Activated naive CD4-positive, alpha-beta T cell treated with anti-CD3 and anti-CD28 coated beads, Interleukin-2, amount 10 ng/mL, durations not matched to agents 7 days and 5 days (primary cell): ENCODE data around the gene UEVLD.

Source experiments
- CTCF ChIA-PET: fragments of 350-600 bp; sonication (Branson Sonifier 250); formaldehyde crosslinking; loops from one replicate; lab custom pipeline; 2021; ENCODE audit warnings: antibody characterized with exemption; lab: Charles Lee
- DNase-seq: peaks from one replicate; pipeline ENCODE4 v3.0.0-alpha.2; 2020
- H3K27ac Mint-ChIP-seq: one replicate; pipeline ENCODE4 v1.8.0; 2021; ENCODE audit warnings: mild to moderate bottlenecking, moderate library complexity, mixed read lengths
- H3K27me3 Mint-ChIP-seq: one replicate; pipeline ENCODE4 v1.8.0; 2021; ENCODE audit warnings: mild to moderate bottlenecking, mixed read lengths
- H3K36me3 Mint-ChIP-seq: one replicate; pipeline ENCODE4 v1.8.0; 2021; ENCODE audit warnings: mixed read lengths
- H3K4me1 Mint-ChIP-seq: one replicate; pipeline ENCODE4 v1.8.0; 2021; ENCODE audit warnings: mixed read lengths
- H3K4me3 Mint-ChIP-seq: one replicate; pipeline ENCODE4 v1.8.0; 2021; ENCODE audit warnings: mild to moderate bottlenecking, moderate library complexity, mixed read lengths
- H3K9me3 Mint-ChIP-seq: one replicate; pipeline ENCODE4 v1.8.0; 2021; ENCODE audit warnings: mixed read lengths

The UEVLD gene

GRCh38 chr11:18521122-18521521 lies 67.4 kb downstream of the UEVLD start:
- Mint-ChIP-seq H3K4me3 (no peak overlapping the region), H3K27me3 (no peaks in the 10 kb centered on the region), H3K4me1 (peaks cover 27% of the 10 kb centered on the region), H3K9me3 (no peaks in the 10 kb centered on the region), H3K36me3 (peaks cover 22% of the 10 kb centered on the region), H3K27ac (no peak overlapping the region)
- DNase-seq: no peak
- CTCF ChIA-PET: no interaction called here

GRCh38 chr11:18502352-18502751 lies 86.2 kb downstream of the UEVLD start:
- CTCF ChIA-PET: interaction anchor here (1.0 kb wide), 1 partner anchor 229 kb away, joined by 3 read pairs; no protein-coding TSS in a partner anchor
- DNase-seq: no peak
- Mint-ChIP-seq H3K36me3 (peaks cover 49% of the 10 kb centered on the region), H3K4me3 (no peak overlapping the region), H3K4me1 (no peaks in the 10 kb centered on the region), H3K9me3 (no peaks in the 10 kb centered on the region), H3K27me3 (no peaks in the 10 kb centered on the region), H3K27ac (no peak overlapping the region)

GRCh38 chr11:18501629-18502028 lies 86.9 kb downstream of the UEVLD start:
- H3K4me3 Mint-ChIP-seq: no peak overlapping the region
- no peaks in the 10 kb centered on the region for H3K27me3 Mint-ChIP-seq
- H3K36me3 Mint-ChIP-seq: peaks cover 46% of the 10 kb centered on the region
- no peak overlapping the region for H3K27ac Mint-ChIP-seq
- H3K9me3 Mint-ChIP-seq: no peaks in the 10 kb centered on the region
- DNase-seq: no peak
- CTCF ChIA-PET: interaction anchor here (1.0 kb wide), 1 partner anchor 229 kb away, joined by 3 read pairs; no protein-coding TSS in a partner anchor
- no peaks in the 10 kb centered on the region for H3K4me1 Mint-ChIP-seq

DNA sequence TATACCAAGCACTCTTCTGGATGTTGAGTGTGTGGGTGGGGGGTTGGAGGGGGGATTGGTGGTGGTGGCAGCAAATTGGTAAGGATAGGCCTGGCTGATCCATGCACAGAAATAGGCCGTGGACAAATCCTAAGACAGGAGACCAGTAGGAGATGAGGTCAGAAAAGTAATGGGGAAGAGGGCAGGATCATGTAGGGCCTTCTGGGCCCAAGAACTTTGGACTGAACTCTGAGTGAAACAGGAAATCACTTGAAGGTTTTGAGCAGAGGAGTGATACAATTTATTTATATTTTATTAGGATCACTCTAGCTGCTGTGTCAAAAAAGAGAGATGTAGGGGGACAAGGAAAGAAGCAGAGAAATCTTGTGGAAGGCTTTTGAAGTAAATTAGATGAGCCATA lies 90.5 kb downstream of the UEVLD start:
- H3K27me3 Mint-ChIP-seq: no peaks in the 10 kb centered on the region
- DNase-seq: no peak
- no peaks in the 10 kb centered on the region for H3K9me3 Mint-ChIP-seq
- H3K4me1 Mint-ChIP-seq: no peaks in the 10 kb centered on the region
- H3K27ac Mint-ChIP-seq: no peak overlapping the region
- H3K36me3 Mint-ChIP-seq: peaks cover 49% of the 10 kb centered on the region
- CTCF ChIA-PET: no interaction called here
- H3K4me3 Mint-ChIP-seq: no peak overlapping the region

GRCh38 chr11:18495703-18496102 lies 92.8 kb downstream of the UEVLD start:
- Mint-ChIP-seq H3K27ac (no peak overlapping the region), H3K27me3 (no peaks in the 10 kb centered on the region), H3K4me3 (no peak overlapping the region), H3K36me3 (peaks cover 30% of the 10 kb centered on the region), H3K4me1 (no peaks in the 10 kb centered on the region), H3K9me3 (no peaks in the 10 kb centered on the region)
- no peak for DNase-seq
- CTCF ChIA-PET: no interaction called here

DNA sequence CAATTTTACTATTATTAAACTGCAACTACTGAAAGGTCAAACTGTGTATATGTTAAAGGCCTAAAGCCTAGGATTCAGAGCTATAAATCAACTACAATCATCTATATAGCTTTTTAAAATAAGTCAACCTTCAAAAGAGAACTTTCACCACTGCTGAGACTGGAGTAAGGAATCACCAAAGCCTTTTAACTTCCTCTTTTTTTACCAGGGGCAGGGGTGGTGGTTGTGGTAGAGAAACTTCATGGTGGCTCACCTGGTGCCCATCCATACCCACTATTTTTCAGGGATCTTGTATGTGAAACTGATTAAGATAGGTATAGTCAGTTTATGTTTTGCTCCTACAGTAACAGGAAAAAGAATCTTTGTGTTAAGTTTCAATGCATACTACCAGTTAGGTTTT lies 93.3 kb downstream of the UEVLD start:
- CTCF ChIA-PET: no interaction called here
- no peaks in the 10 kb centered on the region for H3K27me3 Mint-ChIP-seq
- no peaks in the 10 kb centered on the region for H3K4me1 Mint-ChIP-seq
- no peak overlapping the region for H3K27ac Mint-ChIP-seq
- DNase-seq: no peak
- H3K9me3 Mint-ChIP-seq: no peaks in the 10 kb centered on the region
- no peak overlapping the region for H3K4me3 Mint-ChIP-seq
- peaks cover 31% of the 10 kb centered on the region for H3K36me3 Mint-ChIP-seq

GRCh38 chr11:18493310-18493709 lies 95.2 kb downstream of the UEVLD start:
- H3K27ac Mint-ChIP-seq: no peak overlapping the region
- no peaks in the 10 kb centered on the region for H3K4me1 Mint-ChIP-seq
- CTCF ChIA-PET: interaction anchor here (0.7 to 1.2 kb wide), 2 partner anchors 11 to 229 kb away, joined by 4 read pairs; no protein-coding TSS in a partner anchor
- H3K36me3 Mint-ChIP-seq: peaks cover 34% of the 10 kb centered on the region
- H3K4me3 Mint-ChIP-seq: no peak overlapping the region
- H3K27me3 Mint-ChIP-seq: no peaks in the 10 kb centered on the region
- DNase-seq: no peak
- H3K9me3 Mint-ChIP-seq: no peaks in the 10 kb centered on the region

- Mint-ChIP-seq H3K27me3 (no peaks in the 10 kb centered on the region), H3K9me3 (no peaks in the 10 kb centered on the region), H3K4me3 (no peak overlapping the region), H3K36me3 (peaks cover 33% of the 10 kb centered on the region), H3K4me1 (no peaks in the 10 kb centered on the region), H3K27ac (no peak overlapping the region)
- no peak for DNase-seq
- CTCF ChIA-PET: no interaction called here
Measured at GRCh38 chr11:18492888-18493287, 95.6 kb downstream of the UEVLD start.

DNA sequence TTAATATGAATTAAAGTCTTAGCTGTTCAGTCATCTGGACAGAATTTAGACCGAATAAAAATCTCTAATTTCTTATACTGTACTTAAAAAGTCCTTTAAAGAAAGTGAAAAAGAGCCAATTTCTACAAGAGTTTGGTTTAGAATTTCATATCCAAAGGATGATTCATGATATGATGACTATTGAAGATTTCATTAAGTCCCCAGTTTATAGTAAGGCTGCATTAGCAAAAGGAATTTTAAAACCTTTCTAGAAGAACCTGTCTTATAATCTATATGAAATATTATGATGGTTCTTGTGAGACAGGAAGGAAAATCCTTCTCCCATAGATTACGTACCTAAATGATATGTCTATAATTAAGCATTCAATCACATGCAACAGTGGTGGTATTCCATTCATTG lies 96.6 kb downstream of the UEVLD start:
- CTCF ChIA-PET: interaction anchor here (1.5 kb wide), 1 partner anchor 32 kb away, joined by 4 read pairs; no protein-coding TSS in a partner anchor
- no peak overlapping the region for H3K27ac Mint-ChIP-seq
- H3K4me1 Mint-ChIP-seq: no peaks in the 10 kb centered on the region
- peaks cover 35% of the 10 kb centered on the region for H3K36me3 Mint-ChIP-seq
- DNase-seq: no peak
- no peak overlapping the region for H3K4me3 Mint-ChIP-seq
- H3K27me3 Mint-ChIP-seq: no peaks in the 10 kb centered on the region
- H3K9me3 Mint-ChIP-seq: no peaks in the 10 kb centered on the region

DNA sequence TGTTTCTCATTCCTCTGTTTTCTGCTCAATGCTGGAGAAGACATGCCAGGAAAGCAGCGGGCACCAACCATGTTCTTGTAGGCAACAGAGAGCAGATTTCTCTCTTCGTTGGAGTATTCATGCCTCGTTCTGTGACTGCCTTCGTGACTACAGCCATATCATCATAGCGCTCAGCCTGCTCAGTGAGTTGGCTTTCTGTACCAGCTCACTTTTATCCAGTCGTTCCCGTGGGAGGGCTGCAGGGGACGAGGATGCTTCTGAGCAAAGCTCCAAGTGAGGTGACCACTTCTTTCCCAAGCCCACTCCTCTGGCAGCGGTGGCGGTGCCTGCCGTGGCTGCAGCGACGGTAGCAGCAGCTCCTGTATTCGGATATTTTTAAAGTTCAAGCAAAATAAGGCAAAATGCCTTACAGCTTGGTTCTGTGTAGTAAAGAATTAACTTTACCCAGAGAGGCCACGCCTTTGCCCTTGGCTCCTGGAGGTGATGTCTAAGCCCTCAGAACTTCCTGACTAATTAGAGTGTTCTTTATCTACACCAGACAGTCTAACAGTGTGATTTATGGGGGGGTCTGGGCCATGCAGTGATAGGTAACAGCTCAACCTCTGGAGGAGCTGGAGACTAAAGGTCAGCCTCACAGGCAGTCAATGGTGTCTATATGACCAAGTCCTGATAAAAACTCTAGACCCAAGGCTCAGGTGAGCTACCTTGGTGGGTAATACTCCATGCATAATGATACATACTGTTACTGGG lies 97.6 kb downstream of the UEVLD start:
- Mint-ChIP-seq H3K27ac (no peak overlapping the region), H3K4me3 (no peak overlapping the region), H3K9me3 (no peaks in the 10 kb centered on the region), H3K4me1 (no peaks in the 10 kb centered on the region), H3K27me3 (no peaks in the 10 kb centered on the region), H3K36me3 (peaks cover 35% of the 10 kb centered on the region)
- CTCF ChIA-PET: interaction anchor here (1.4 to 1.5 kb wide), 2 partner anchors 33 to 273 kb away, joined by 4 read pairs; no protein-coding TSS in a partner anchor
- no peak for DNase-seq

GRCh38 chr11:18490319-18490718 lies 98.2 kb downstream of the UEVLD start:
- Mint-ChIP-seq H3K9me3 (no peaks in the 10 kb centered on the region), H3K36me3 (peaks cover 31% of the 10 kb centered on the region), H3K27me3 (no peaks in the 10 kb centered on the region), H3K4me3 (no peak overlapping the region), H3K4me1 (no peaks in the 10 kb centered on the region), H3K27ac (no peak overlapping the region)
- CTCF ChIA-PET: interaction anchor here (1.4 kb wide), 1 partner anchor 274 kb away, joined by 4 read pairs; no protein-coding TSS in a partner anchor
- no peak for DNase-seq

- DNase-seq: no peak
- CTCF ChIA-PET: no interaction called here
- no peaks in the 10 kb centered on the region for H3K27me3 Mint-ChIP-seq
- H3K9me3 Mint-ChIP-seq: no peaks in the 10 kb centered on the region
- no peaks in the 10 kb centered on the region for H3K4me1 Mint-ChIP-seq
- H3K36me3 Mint-ChIP-seq: peaks cover 56% of the 10 kb centered on the region
- no peak overlapping the region for H3K27ac Mint-ChIP-seq
- H3K4me3 Mint-ChIP-seq: no peak overlapping the region
Measured at GRCh38 chr11:18485913-18486528, 102.5 kb downstream of the UEVLD start.
